HepG2 (cell line): Measurements from ENCODE around the gene TEC. TPM values are rescaled to one million over a fixed set of nuclear protein-coding genes. Genes with fewer than 3 reads are reported as not detected.

Experiments
- ATAC-seq: fragments of 200-7000 bp; cut with Tn5 transposase; 3 replicates; pipeline ENCODE4 v1.9.1; 2020; ENCODE audit warnings: mild to moderate bottlenecking, moderate library complexity
- Bru-seq: library from RNA; stranded (reverse); fragments of 400-500 nt; gene quantifications from one replicate; lab custom pipeline; 2021; lab: Mats Ljungman, UMichigan
- BruChase-seq, 2 experiments: library from RNA; stranded (reverse); fragments of 400-500 nt; gene quantifications; one replicate each; lab custom pipeline; 2021; lab: Mats Ljungman, UMichigan
- BruUV-seq: library from RNA; stranded (reverse); fragments of 400-500 nt; replicated peaks from 2 replicates; lab custom pipeline; 2021; lab: Mats Ljungman, UMichigan
- CTCF ChIA-PET: fragments of 300-600 bp; formaldehyde crosslinking; extraction: SDS; loops from one replicate; lab custom pipeline; 2021; ENCODE audit warnings: low total read pairs, inconsistent platforms, low intra/inter-chr PET ratio; lab: Yijun Ruan, JAX
- POLR2A ChIA-PET: fragments of 350-600 bp; sonication (Branson Sonifier 250); formaldehyde crosslinking; loops from one replicate; lab custom pipeline; 2020; ENCODE audit warnings: antibody characterized with exemption, inconsistent platforms; lab: Yijun Ruan, JAX
- DNase-seq: peaks from one replicate; pipeline ENCODE4 v3.0.0-alpha.2; 2015; ENCODE audit warnings: low spot score
- FAIRE-seq: peaks from 3 replicates; lab custom pipeline; 2011; peaks lifted over from hg19 to GRCh38; lab: Jason Lieb, UNC
- H2AFZ ChIP-seq: one replicate; pipeline ENCODE4 v1.6.1; 2011; ENCODE audit warnings: low read length, inconsistent platforms
- H3K27ac ChIP-seq: fragments of 300-600 bp; 3 replicates; pipeline ENCODE4 v1.8.0; 2011; ENCODE audit warnings: mixed run types, mild to moderate bottlenecking, mixed read lengths, low read length, inconsistent platforms; ENCODE audit not compliant: insufficient read depth; ENCODE audit errors: extremely low read length
- H3K27me3 ChIP-seq, 2 experiments: fragments of 200-600 bp in 1 of 2; 2 replicates in 1 of 2; 3 replicates in 1 of 2; pipeline versions ENCODE4 v1.6.0 to v1.8.0; 2011; ENCODE audit warnings: low read length in 2 of 2, mild to moderate bottlenecking in 2 of 2, moderate library complexity in 2 of 2, inconsistent platforms in 1 of 2; ENCODE audit not compliant: insufficient read depth in 2 of 2, control insufficient read depth in 1 of 2
- H3K36me3 ChIP-seq, 2 experiments: fragments of 200-600 bp in 1 of 2; replicated peaks in 1 of 2; 2 replicates in 1 of 2; 3 replicates in 1 of 2; pipeline versions ENCODE4 v1.5.1 to v1.8.0; 2011; ENCODE audit warnings: low read length in 2 of 2, inconsistent platforms in 1 of 2; ENCODE audit not compliant: insufficient read depth in 2 of 2, control insufficient read depth in 1 of 2
- H3K4me1 ChIP-seq: 2 replicates; pipeline ENCODE4 v1.5.1; 2012; ENCODE audit warnings: low read length, inconsistent platforms; ENCODE audit not compliant: insufficient read depth
- H3K4me2 ChIP-seq: 2 replicates; pipeline ENCODE4 v1.6.0; 2011; ENCODE audit warnings: low read depth, low read length, inconsistent platforms
- H3K4me3 ChIP-seq, 3 experiments: fragments of 200-600 bp in 1 of 3; sonication (generic), shearing (Covaris generic) in 1 of 3; replicated peaks in 1 of 3; 2 replicates each; pipeline ENCODE4 v1.5.1; 2011 to 2016; ENCODE audit warnings: low read length in 3 of 3, inconsistent platforms in 2 of 3, low read depth in 2 of 3, mild to moderate bottlenecking in 2 of 3, control low read depth in 1 of 3, mixed read lengths in 1 of 3; ENCODE audit not compliant: insufficient read depth in 1 of 3
- H3K79me2 ChIP-seq: one replicate; pipeline ENCODE4 v1.6.1; 2011; ENCODE audit warnings: low read length, inconsistent platforms; ENCODE audit not compliant: insufficient read depth
- H3K9ac ChIP-seq: 2 replicates; pipeline ENCODE4 v1.6.0; 2011; ENCODE audit warnings: mild to moderate bottlenecking, low read depth, low read length, inconsistent platforms; ENCODE audit not compliant: insufficient read depth
- H3K9me3 ChIP-seq: 2 replicates; pipeline ENCODE4 v1.5.1; 2012; ENCODE audit warnings: mild to moderate bottlenecking, low read length
- H4K20me1 ChIP-seq: 2 replicates; pipeline ENCODE4 v1.6.0; 2011; ENCODE audit warnings: inconsistent platforms, mild to moderate bottlenecking, low read length, moderate library complexity; ENCODE audit not compliant: insufficient read depth
- BORCS8-MEF2B ChIP-seq: sonication (generic); formaldehyde crosslinking; IDR thresholded peaks from 2 replicates; pipeline ENCODE4 v1.8.0; 2022; ENCODE audit warnings: mild to moderate bottlenecking, missing genetic modification reagents
- FOXM1 ChIP-seq: sonication (generic); formaldehyde crosslinking; IDR thresholded peaks from 2 replicates; pipeline ENCODE4 v1.5.0; 2020; ENCODE audit warnings: missing genetic modification reagents
- ZNF317 ChIP-seq: sonication (generic); formaldehyde crosslinking; IDR thresholded peaks from 2 replicates; pipeline ENCODE4 v1.5.0; 2020; ENCODE audit warnings: mild to moderate bottlenecking, missing genetic modification reagents
- ZNF776 ChIP-seq: sonication (generic); formaldehyde crosslinking; IDR thresholded peaks from 2 replicates; pipeline ENCODE4 v1.4.0; 2020; ENCODE audit warnings: mild to moderate bottlenecking, missing genetic modification reagents
- WGBS: methylation state at CpG from one replicate; pipeline ENCODE4 v1.1.6; 2017; ENCODE audit warnings: low lambda C conversion rate; 5-methylcytosine and 5-hydroxymethylcytosine counted together
- in situ Hi-C: cut with HindIII; loops from 2 replicates; pipeline ENCODE4 v1.10.0; 2017; ENCODE audit warnings: low pct_unique_long_range_greater_than_20kb; ENCODE audit not compliant: extremely low pct_ligation_motif_present
- intact Hi-C: fragments of 100-400 bp; cut with micrococcal nuclease; formaldehyde crosslinking; loops from one replicate; pipeline ENCODE4 v1.10.0; 2022; ENCODE audit not compliant: unreplicated experiment
- long read RNA-seq, 2 experiments: library from RNA in 1 of 2; library from polyadenylated mRNA in 1 of 2; stranded (forward) in 1 of 2; unstranded in 1 of 2; transcript quantifications; one replicate each; pipeline ENCODE4 v2.0.0, GENCODE V29; 2019 to 2022
- polyA minus RNA-seq, 3 experiments: library from RNA; depleted of rRNA, polyadenylated mRNA; stranded (reverse); fragments of >200 nt; gene quantifications; 2 replicates each; pipeline ENCODE4 v1.2.3, GENCODE V29; 2011; ENCODE audit warnings: low replicate concordance in 1 of 3
- polyA plus RNA-seq, 8 experiments: library from polyadenylated mRNA; depleted of rRNA in 3 of 8; stranded (reverse) in 7 of 8; unstranded in 1 of 8; fragments of >200 nt; fragmentation: Illumina TruSeq in 4 of 8; extraction: Trizol in 4 of 8; gene quantifications; 2 replicates each; pipeline versions ENCODE4 v1.2.1 to v1.2.3, GENCODE V29; 2011 to 2016; ENCODE audit warnings: low read depth in 4 of 8, missing spikeins in 1 of 8, mixed read lengths in 1 of 8; ENCODE audit not compliant: insufficient read depth in 1 of 8
- total RNA-seq, 5 experiments: library from RNA; depleted of rRNA; stranded (reverse); fragments of >200 nt; fragmentation: Illumina TruSeq; extraction: Trizol; gene quantifications; 2 replicates each; pipeline ENCODE4 v1.2.3, GENCODE V29; 2016; ENCODE audit warnings: low read depth in 1 of 5
- TF ChIP-seq, protein P1 (sequence below): sonication (generic); formaldehyde crosslinking; IDR thresholded peaks from 2 replicates; pipeline ENCODE4 v1.4.0; 2020; ENCODE audit warnings: missing genetic modification reagents
- TF ChIP-seq, protein P2 (sequence below): sonication (generic); formaldehyde crosslinking; IDR thresholded peaks from 2 replicates; pipeline ENCODE4 v1.4.0; 2020; ENCODE audit warnings: mild to moderate bottlenecking, missing genetic modification reagents
- TF ChIP-seq, protein P3 (sequence below): sonication (generic); formaldehyde crosslinking; IDR thresholded peaks from 2 replicates; pipeline ENCODE4 v1.4.0; 2020; ENCODE audit warnings: missing genetic modification reagents, low read depth, mild to moderate bottlenecking, borderline replicate concordance

The TEC gene
- total RNA-seq (2016; rRNA removed; fragmentation: Illumina TruSeq; extraction: Trizol) (0.20 TPM in 2 replicates), polyA plus RNA-seq (2011; rRNA removed) (0.05 and 0.10 TPM in 2 replicates), polyA minus RNA-seq (2011; rRNA and poly(A)+ RNA removed; ENCODE audit: low replicate concordance) (0.12 and 0.91 TPM in 2 replicates), Bru-seq, nascent RNA (percentile 30 among the genes with signal in this experiment), BruChase-seq, experiment 1, labeled RNA remaining after a 6-hour chase (percentile 21 among the genes with signal in this experiment), BruChase-seq, experiment 2, labeled RNA remaining after a 2-hour chase (percentile 22 among the genes with signal in this experiment)
- total RNA-seq (2016; cell fraction: cytosol; rRNA removed; fragmentation: Illumina TruSeq; extraction: Trizol; ENCODE audit: low read depth) = not detected in 2 replicates
- 0.21 and 0.22 TPM in 2 replicates for total RNA-seq (2016; cell fraction: insoluble cytoplasmic fraction; rRNA removed; fragmentation: Illumina TruSeq; extraction: Trizol)
- 0.09 TPM in 1 of 2 replicates, not detected in the other for total RNA-seq (2016; cell fraction: membrane; rRNA removed; fragmentation: Illumina TruSeq; extraction: Trizol)
- total RNA-seq (2016; cell fraction: nucleus; rRNA removed; fragmentation: Illumina TruSeq; extraction: Trizol) = 0.13 and 0.43 TPM in 2 replicates
- 0.08 and 0.09 TPM in 2 replicates for polyA plus RNA-seq (2011; cell fraction: cytosol; rRNA removed)
- polyA plus RNA-seq (2011; cell fraction: nucleus; rRNA removed) = 0.14 and 0.17 TPM in 2 replicates
- 0.12 and 0.25 TPM in 2 replicates for polyA plus RNA-seq (2012)
- not detected in 2 replicates for polyA plus RNA-seq (2016; cell fraction: cytosol; fragmentation: Illumina TruSeq; extraction: Trizol; ENCODE audit: low read depth)
- 0.21 TPM in 1 of 2 replicates, not detected in the other for polyA plus RNA-seq (2016; cell fraction: insoluble cytoplasmic fraction; fragmentation: Illumina TruSeq; extraction: Trizol; ENCODE audit: low read depth)
- polyA plus RNA-seq (2016; cell fraction: membrane; fragmentation: Illumina TruSeq; extraction: Trizol; ENCODE audit: low read depth) = 0.08 TPM in 1 of 2 replicates, not detected in the other
- 0.19 TPM in 1 of 2 replicates, not detected in the other for polyA plus RNA-seq (2016; cell fraction: nucleus; fragmentation: Illumina TruSeq; extraction: Trizol; ENCODE audit: insufficient read depth, low read depth)
- polyA minus RNA-seq (2011; cell fraction: cytosol; rRNA and poly(A)+ RNA removed) = not detected in 2 replicates
- 0.50 and 0.64 TPM in 2 replicates for polyA minus RNA-seq (2011; cell fraction: nucleus; rRNA and poly(A)+ RNA removed)
- long read RNA-seq, experiment 1 = 0 reads
- long read RNA-seq, experiment 2 = 0 reads

DNA sequence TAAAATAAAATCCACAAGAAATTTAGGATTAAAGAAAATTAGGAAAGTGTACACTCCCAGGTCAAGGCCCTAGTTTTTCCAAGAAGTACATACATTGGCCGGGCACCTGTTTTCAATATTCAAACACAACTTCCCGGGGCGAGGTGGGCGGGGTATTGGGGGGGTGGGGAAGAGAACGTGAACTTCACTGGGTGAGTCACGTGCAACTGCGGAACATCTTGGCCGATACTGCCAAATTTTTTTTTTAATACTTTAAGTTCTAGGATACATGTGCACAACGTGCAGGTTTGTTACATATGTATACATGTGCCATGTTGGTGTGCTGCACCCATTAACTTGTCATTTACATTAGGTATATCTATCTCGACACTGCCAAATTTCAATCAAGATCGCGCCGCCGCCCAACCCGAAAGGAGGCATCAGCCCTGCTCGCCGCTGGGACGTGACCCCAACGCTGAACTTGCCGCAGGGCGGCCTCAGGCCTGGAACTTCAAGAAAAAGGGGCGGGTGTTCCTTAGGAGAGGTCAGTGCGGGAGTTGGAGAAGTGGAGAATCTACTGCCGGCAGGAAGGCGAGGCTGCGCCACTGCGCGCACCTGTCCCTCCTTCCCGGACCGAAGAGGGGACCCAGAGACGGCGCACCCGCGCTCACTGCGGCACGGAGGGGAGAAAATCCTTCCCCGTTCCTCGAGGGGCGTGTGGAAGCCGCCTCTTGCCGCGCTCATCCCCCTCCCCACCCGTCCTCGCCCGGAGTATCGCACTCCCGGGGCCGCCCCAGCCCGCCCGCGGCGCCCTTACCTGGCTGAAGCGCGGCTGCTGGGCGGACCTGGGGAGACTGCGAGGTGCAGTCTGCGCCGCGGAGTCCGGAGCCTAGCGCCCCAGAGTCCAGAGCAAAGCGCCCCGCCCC lies at the start of gene TEC:
TEC (minus strand) TSS at position 883 of the 905 bp plus-strand sequence. CDS start 41,224 bp downstream, outside the sequence.
- DNase-seq (no peak), ATAC-seq (peak; percentile 44), FAIRE-seq (no peak)
- 2% methylated on average over 28 of the region's 63 CpGs for WGBS
- H3K4me1 ChIP-seq = 0 out of 2 replicates have a peak, but pooled peaks cover 13% of the 10 kb centered on the region
- H3K79me2 ChIP-seq = no peaks in the 10 kb centered on the region
- no peak within 1 kb of the TSS for H3K27ac ChIP-seq
- intact Hi-C loops (no loop called here), in situ Hi-C loops (no loop called here)
- peak within 1 kb of the TSS; percentile 46 for H3K9ac ChIP-seq
- POLR2A ChIA-PET = no interaction called here
- CTCF ChIA-PET = no interaction called here
- no peak within 1 kb of the TSS for H2AFZ ChIP-seq
- peak within 1 kb of the TSS; percentile 55 to 82 (median 72) for H3K4me3 ChIP-seq
- no peaks in the 10 kb centered on the region for H4K20me1 ChIP-seq
- H3K9me3 ChIP-seq = no peaks in the 10 kb centered on the region
- H3K27me3 ChIP-seq = peaks cover 0 to 4% of the 10 kb centered on the region in 2 experiments; a peak in 1 of 5 replicates
- no peaks in the 10 kb centered on the region for H3K36me3 ChIP-seq
- peak within 1 kb of the TSS; percentile 98 for H3K4me2 ChIP-seq
- TSS peak; percentile 61 for BruUV-seq
- TF ChIP-seq, protein P1, sequence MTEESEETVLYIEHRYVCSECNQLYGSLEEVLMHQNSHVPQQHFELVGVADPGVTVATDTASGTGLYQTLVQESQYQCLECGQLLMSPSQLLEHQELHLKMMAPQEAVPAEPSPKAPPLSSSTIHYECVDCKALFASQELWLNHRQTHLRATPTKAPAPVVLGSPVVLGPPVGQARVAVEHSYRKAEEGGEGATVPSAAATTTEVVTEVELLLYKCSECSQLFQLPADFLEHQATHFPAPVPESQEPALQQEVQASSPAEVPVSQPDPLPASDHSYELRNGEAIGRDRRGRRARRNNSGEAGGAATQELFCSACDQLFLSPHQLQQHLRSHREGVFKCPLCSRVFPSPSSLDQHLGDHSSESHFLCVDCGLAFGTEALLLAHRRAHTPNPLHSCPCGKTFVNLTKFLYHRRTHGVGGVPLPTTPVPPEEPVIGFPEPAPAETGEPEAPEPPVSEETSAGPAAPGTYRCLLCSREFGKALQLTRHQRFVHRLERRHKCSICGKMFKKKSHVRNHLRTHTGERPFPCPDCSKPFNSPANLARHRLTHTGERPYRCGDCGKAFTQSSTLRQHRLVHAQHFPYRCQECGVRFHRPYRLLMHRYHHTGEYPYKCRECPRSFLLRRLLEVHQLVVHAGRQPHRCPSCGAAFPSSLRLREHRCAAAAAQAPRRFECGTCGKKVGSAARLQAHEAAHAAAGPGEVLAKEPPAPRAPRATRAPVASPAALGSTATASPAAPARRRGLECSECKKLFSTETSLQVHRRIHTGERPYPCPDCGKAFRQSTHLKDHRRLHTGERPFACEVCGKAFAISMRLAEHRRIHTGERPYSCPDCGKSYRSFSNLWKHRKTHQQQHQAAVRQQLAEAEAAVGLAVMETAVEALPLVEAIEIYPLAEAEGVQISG (CRISPR knock-in tag) = 0 out of 2 replicates have a peak, but pooled peaks have one; percentile 11
- TF ChIP-seq ZNF317 (CRISPR knock-in tag) (0 out of 2 replicates have a peak, but pooled peaks have one; percentile 43), ZNF776 (CRISPR knock-in tag) (0 out of 2 replicates have a peak, but pooled peaks have one; percentile 30), FOXM1 (no peak), BORCS8-MEF2B (CRISPR knock-in tag) (peak; percentile 38; the same call in 1 of the 2 replicates)
- TF ChIP-seq, protein P2, sequence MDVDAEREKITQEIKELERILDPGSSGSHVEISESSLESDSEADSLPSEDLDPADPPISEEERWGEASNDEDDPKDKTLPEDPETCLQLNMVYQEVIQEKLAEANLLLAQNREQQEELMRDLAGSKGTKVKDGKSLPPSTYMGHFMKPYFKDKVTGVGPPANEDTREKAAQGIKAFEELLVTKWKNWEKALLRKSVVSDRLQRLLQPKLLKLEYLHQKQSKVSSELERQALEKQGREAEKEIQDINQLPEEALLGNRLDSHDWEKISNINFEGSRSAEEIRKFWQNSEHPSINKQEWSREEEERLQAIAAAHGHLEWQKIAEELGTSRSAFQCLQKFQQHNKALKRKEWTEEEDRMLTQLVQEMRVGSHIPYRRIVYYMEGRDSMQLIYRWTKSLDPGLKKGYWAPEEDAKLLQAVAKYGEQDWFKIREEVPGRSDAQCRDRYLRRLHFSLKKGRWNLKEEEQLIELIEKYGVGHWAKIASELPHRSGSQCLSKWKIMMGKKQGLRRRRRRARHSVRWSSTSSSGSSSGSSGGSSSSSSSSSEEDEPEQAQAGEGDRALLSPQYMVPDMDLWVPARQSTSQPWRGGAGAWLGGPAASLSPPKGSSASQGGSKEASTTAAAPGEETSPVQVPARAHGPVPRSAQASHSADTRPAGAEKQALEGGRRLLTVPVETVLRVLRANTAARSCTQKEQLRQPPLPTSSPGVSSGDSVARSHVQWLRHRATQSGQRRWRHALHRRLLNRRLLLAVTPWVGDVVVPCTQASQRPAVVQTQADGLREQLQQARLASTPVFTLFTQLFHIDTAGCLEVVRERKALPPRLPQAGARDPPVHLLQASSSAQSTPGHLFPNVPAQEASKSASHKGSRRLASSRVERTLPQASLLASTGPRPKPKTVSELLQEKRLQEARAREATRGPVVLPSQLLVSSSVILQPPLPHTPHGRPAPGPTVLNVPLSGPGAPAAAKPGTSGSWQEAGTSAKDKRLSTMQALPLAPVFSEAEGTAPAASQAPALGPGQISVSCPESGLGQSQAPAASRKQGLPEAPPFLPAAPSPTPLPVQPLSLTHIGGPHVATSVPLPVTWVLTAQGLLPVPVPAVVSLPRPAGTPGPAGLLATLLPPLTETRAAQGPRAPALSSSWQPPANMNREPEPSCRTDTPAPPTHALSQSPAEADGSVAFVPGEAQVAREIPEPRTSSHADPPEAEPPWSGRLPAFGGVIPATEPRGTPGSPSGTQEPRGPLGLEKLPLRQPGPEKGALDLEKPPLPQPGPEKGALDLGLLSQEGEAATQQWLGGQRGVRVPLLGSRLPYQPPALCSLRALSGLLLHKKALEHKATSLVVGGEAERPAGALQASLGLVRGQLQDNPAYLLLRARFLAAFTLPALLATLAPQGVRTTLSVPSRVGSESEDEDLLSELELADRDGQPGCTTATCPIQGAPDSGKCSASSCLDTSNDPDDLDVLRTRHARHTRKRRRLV = peak; percentile 46; the same call in 1 of the 2 replicates
- TF ChIP-seq, protein P3, sequence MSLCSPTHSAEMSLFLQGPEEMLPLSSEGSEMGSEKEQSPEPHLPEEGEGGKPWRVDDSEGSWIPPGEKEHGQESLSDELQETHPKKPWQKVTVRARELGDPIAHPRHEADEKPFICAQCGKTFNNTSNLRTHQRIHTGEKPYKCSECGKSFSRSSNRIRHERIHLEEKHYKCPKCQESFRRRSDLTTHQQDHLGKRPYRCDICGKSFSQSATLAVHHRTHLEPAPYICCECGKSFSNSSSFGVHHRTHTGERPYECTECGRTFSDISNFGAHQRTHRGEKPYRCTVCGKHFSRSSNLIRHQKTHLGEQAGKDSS = peak; percentile 39; the same call in 1 of the 2 replicates
